Neural progenitor cell (in vitro differentiated cells): ENCODE data around the gene RNH1. TPM values are rescaled to one million over a fixed set of nuclear protein-coding genes. Genes with fewer than 3 reads are reported as not detected.
A peak's percentile ranks its signal among the peaks of the same experiment; 100 is the strongest.

Experiments used
- DNase-seq: peaks from one replicate; pipeline ENCODE4 v3.0.0-alpha.2; 2016; ENCODE audit warnings: low spot score
- H2AFZ ChIP-seq: fragments of 200-600 bp; sonication (generic); replicated peaks from 2 replicates; pipeline ENCODE4 v1.6.1; 2016; ENCODE audit warnings: antibody characterized with exemption
- H3F3A ChIP-seq: fragments of 200-600 bp; sonication (generic); 2 replicates; pipeline ENCODE4 v1.6.1; 2016; ENCODE audit warnings: antibody characterized with exemption, low read depth
- H3K27ac ChIP-seq: fragments of 200-600 bp; sonication (generic); 2 replicates; pipeline ENCODE4 v1.5.1; 2016; ENCODE audit warnings: mild to moderate bottlenecking
- H3K27me3 ChIP-seq: fragments of 200-600 bp; sonication (generic); 2 replicates; pipeline ENCODE4 v1.6.1; 2016; ENCODE audit warnings: mild to moderate bottlenecking, moderate library complexity
- H3K36me3 ChIP-seq: fragments of 200-600 bp; sonication (generic); 2 replicates; pipeline ENCODE4 v1.5.1; 2016
- H3K4me1 ChIP-seq: fragments of 200-600 bp; sonication (generic); 2 replicates; pipeline ENCODE4 v1.6.1; 2016; ENCODE audit warnings: mixed run types
- H3K4me2 ChIP-seq: fragments of 200-600 bp; sonication (generic); 2 replicates; pipeline ENCODE4 v1.6.1; 2016
- H3K4me3 ChIP-seq: fragments of 200-600 bp; sonication (generic); 2 replicates; pipeline ENCODE4 v1.5.1; 2016
- H3K79me2 ChIP-seq: fragments of 200-600 bp; sonication (generic); 2 replicates; pipeline ENCODE4 v1.6.1; 2016; ENCODE audit warnings: low read depth
- H3K9ac ChIP-seq: fragments of 200-600 bp; sonication (generic); 2 replicates; pipeline ENCODE4 v1.6.1; 2016
- H3K9me3 ChIP-seq: fragments of 200-600 bp; sonication (generic); 2 replicates; pipeline ENCODE4 v1.5.1; 2016; ENCODE audit warnings: low read depth
- H4K20me1 ChIP-seq: fragments of 200-600 bp; sonication (generic); 2 replicates; pipeline ENCODE4 v1.6.1; 2016; ENCODE audit warnings: low read depth
- H3K27ac Mint-ChIP-seq: 3 replicates; pipeline ENCODE4 v1.8.0; 2021; ENCODE audit warnings: mixed read lengths
- H3K27me3 Mint-ChIP-seq: 2 replicates; pipeline ENCODE4 v1.8.0; 2022; ENCODE audit warnings: low read depth, mild to moderate bottlenecking, inconsistent platforms, moderate library complexity, mixed read lengths; ENCODE audit not compliant: insufficient read depth
- H3K36me3 Mint-ChIP-seq: 3 replicates; pipeline ENCODE4 v1.8.0; 2021; ENCODE audit warnings: mixed read lengths
- H3K4me1 Mint-ChIP-seq: 3 replicates; pipeline ENCODE4 v1.8.0; 2021; ENCODE audit warnings: mixed read lengths
- H3K4me3 Mint-ChIP-seq: 3 replicates; pipeline ENCODE4 v1.8.0; 2021; ENCODE audit warnings: mild to moderate bottlenecking, moderate library complexity, mixed read lengths
- H3K9me3 Mint-ChIP-seq: 3 replicates; pipeline ENCODE4 v1.8.0; 2020; ENCODE audit warnings: mixed read lengths
- CTCF ChIP-seq: fragments of 200-600 bp; sonication (generic); IDR thresholded peaks from 2 replicates; pipeline ENCODE4 v1.5.1; 2017; ENCODE audit warnings: antibody characterized with exemption, mild to moderate bottlenecking
- EZH2 ChIP-seq: fragments of 200-600 bp; sonication (generic); IDR thresholded peaks from 2 replicates; pipeline ENCODE4 v1.6.1; 2017; ENCODE audit warnings: antibody characterized with exemption, mild to moderate bottlenecking, moderate library complexity
- EZH2phosphoT487 ChIP-seq: fragments of 200-600 bp; sonication (generic); IDR thresholded peaks from 2 replicates; pipeline ENCODE4 v1.6.1; 2017; ENCODE audit warnings: antibody characterized with exemption
- total RNA-seq: library from RNA; depleted of rRNA; stranded (reverse); fragments of >200 nt; gene quantifications from 2 replicates; pipeline ENCODE4 v1.2.3, GENCODE V29; 2015; ENCODE audit warnings: low replicate concordance

The RNH1 gene
- total RNA-seq, 1 donor from 2014 or later, result 10.5 TPM

- Histone ChIP-seq H3K27ac (no peak within 1 kb of the TSS), H3K79me2 (peaks cover 13% of the 10 kb centered on the region), H3F3A (peaks cover 30% of the 10 kb centered on the region), H3K36me3 (no peaks in the 10 kb centered on the region), H3K9me3 (no peaks in the 10 kb centered on the region), H3K9ac (no peak within 1 kb of the TSS), H2AFZ (no peak within 1 kb of the TSS), H3K4me3 (peak within 1 kb of the TSS; percentile 94), H3K4me2 (peak within 1 kb of the TSS; percentile 94), H3K27me3 (peaks cover 31% of the 10 kb centered on the region), H3K4me1 (peaks cover 20% of the 10 kb centered on the region), H4K20me1 (peaks cover 23% of the 10 kb centered on the region)
- Mint-ChIP-seq H3K9me3 (no peaks in the 10 kb centered on the region), H3K27ac (no peak within 1 kb of the TSS), H3K36me3 (no peaks in the 10 kb centered on the region), H3K27me3 (peaks cover 2% of the 10 kb centered on the region), H3K4me1 (peaks cover 14% of the 10 kb centered on the region), H3K4me3 (peak within 1 kb of the TSS; percentile 95)
- TF ChIP-seq EZH2phosphoT487 (peak; percentile 65), CTCF (no peak), EZH2 (peak; percentile 80)
- peak; percentile 92 for DNase-seq
Observed at GRCh38 chr11:536841-537621, 30.0 kb upstream of the RNH1 start, which contains the start of gene LRRC56. TSS of gene LRRC56 (plus strand) at chr11:537527. CDS start at chr11:540685, 3,158 bp downstream.

- peak; percentile 98 for DNase-seq
- H3K79me2 ChIP-seq, result peaks cover 13% of the 10 kb centered on the region
- Mint-ChIP-seq H3K27ac (peak within 1 kb of the TSS; percentile 86), H3K27me3 (peaks cover 2% of the 10 kb centered on the region), H3K9me3 (no peaks in the 10 kb centered on the region), H3K4me1 (peaks cover 14% of the 10 kb centered on the region), H3K4me3 (peak within 1 kb of the TSS; percentile 95), H3K36me3 (no peaks in the 10 kb centered on the region)
- H3K36me3 ChIP-seq, result no peaks in the 10 kb centered on the region
- TF ChIP-seq CTCF (no peak), EZH2 (no peak), EZH2phosphoT487 (no peak)
- H2AFZ ChIP-seq, result peak within 1 kb of the TSS; percentile 95
- H3K27me3 ChIP-seq, result peaks cover 31% of the 10 kb centered on the region
- peaks cover 18% of the 10 kb centered on the region for H3K4me1 ChIP-seq
- H3K9ac ChIP-seq, result peak within 1 kb of the TSS; percentile 55
- peak within 1 kb of the TSS; percentile 94 for H3K4me3 ChIP-seq
- H4K20me1 ChIP-seq, result peaks cover 23% of the 10 kb centered on the region
- no peaks in the 10 kb centered on the region for H3K9me3 ChIP-seq
- H3K4me2 ChIP-seq, result peak within 1 kb of the TSS; percentile 97
- no peak within 1 kb of the TSS for H3K27ac ChIP-seq
- peaks cover 30% of the 10 kb centered on the region for H3F3A ChIP-seq
Observed at GRCh38 chr11:535519-536454, 28.7 kb upstream of the RNH1 start, which contains the start of gene HRAS. TSS of gene HRAS (minus strand) at chr11:535576.

GRCh38 chr11:535210-535518 lies 28.1 kb upstream of the RNH1 start:
- H3K4me3 ChIP-seq, result peak overlapping the region; percentile 73
- no peak overlapping the region for H3K4me3 Mint-ChIP-seq
- H3F3A ChIP-seq, result peaks cover 30% of the 10 kb centered on the region
- H3K27me3 Mint-ChIP-seq, result peaks cover 2% of the 10 kb centered on the region
- H3K9me3 ChIP-seq, result no peaks in the 10 kb centered on the region
- no peaks in the 10 kb centered on the region for H3K9me3 Mint-ChIP-seq
- no peaks in the 10 kb centered on the region for H3K36me3 ChIP-seq
- H3K4me2 ChIP-seq, result no peak overlapping the region
- H3K27me3 ChIP-seq, result peaks cover 31% of the 10 kb centered on the region
- peaks cover 1% of the 10 kb centered on the region for H3K36me3 Mint-ChIP-seq
- TF ChIP-seq CTCF (no peak), EZH2phosphoT487 (no peak), EZH2 (no peak)
- peaks cover 23% of the 10 kb centered on the region for H4K20me1 ChIP-seq
- DNase-seq, result no peak
- peaks cover 14% of the 10 kb centered on the region for H3K4me1 Mint-ChIP-seq
- no peak overlapping the region for H3K27ac Mint-ChIP-seq
- no peak overlapping the region for H2AFZ ChIP-seq
- peaks cover 13% of the 10 kb centered on the region for H3K79me2 ChIP-seq
- no peak overlapping the region for H3K27ac ChIP-seq
- peaks cover 12% of the 10 kb centered on the region for H3K4me1 ChIP-seq
- no peak overlapping the region for H3K9ac ChIP-seq
